Measurements from ENCODE around the gene FMN2. TPM values are rescaled to one million over a fixed set of nuclear protein-coding genes. Genes with fewer than 3 reads are reported as not detected.

The FMN2 gene
- total RNA-seq, 2 donors from 2014 or later, result 26.9 to 27.2 TPM

DNA sequence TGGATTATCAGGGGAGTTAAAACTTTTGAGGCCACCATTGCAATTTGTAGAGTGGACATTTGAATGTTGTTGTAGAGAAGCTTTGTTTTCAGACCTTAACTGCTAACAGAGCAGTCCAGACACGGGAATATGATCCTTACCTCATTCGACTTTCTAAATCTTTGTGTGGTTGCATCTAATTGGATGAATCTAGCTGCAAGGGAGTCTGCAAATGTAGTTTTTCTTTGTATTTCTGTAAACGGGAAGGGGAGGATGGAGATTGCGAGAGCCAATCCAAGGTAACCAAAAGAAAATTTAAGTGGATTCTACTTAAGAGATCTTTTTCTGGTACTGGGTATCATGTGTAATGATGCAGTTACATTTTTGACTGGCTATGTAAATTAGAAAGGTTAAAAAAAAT is 110.2 kb downstream of the FMN2 start:
- H3K9me3 Mint-ChIP-seq, result peaks cover 20% of the 10 kb centered on the region
- peaks cover 48% of the 10 kb centered on the region for H3K36me3 ChIP-seq (ENCODE audit: control insufficient read depth, insufficient read depth, low read length)
- peaks cover 38% of the 10 kb centered on the region for H3K36me3 Mint-ChIP-seq (ENCODE audit: low read depth)
- TF ChIP-seq, protein P1, sequence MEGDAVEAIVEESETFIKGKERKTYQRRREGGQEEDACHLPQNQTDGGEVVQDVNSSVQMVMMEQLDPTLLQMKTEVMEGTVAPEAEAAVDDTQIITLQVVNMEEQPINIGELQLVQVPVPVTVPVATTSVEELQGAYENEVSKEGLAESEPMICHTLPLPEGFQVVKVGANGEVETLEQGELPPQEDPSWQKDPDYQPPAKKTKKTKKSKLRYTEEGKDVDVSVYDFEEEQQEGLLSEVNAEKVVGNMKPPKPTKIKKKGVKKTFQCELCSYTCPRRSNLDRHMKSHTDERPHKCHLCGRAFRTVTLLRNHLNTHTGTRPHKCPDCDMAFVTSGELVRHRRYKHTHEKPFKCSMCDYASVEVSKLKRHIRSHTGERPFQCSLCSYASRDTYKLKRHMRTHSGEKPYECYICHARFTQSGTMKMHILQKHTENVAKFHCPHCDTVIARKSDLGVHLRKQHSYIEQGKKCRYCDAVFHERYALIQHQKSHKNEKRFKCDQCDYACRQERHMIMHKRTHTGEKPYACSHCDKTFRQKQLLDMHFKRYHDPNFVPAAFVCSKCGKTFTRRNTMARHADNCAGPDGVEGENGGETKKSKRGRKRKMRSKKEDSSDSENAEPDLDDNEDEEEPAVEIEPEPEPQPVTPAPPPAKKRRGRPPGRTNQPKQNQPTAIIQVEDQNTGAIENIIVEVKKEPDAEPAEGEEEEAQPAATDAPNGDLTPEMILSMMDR (conservative IDR thresholded peaks at IDR 0.05), result no peak
- H3K27ac ChIP-seq (ENCODE audit: low read depth, low read length), result no peak overlapping the region
- WGBS, 2 experiments (ENCODE audit: insufficient coverage in 1 of 2, insufficient read length in 1 of 2), result 94 to 97% methylated on average over 4 of the region's 4 CpGs
- H3K4me1 Mint-ChIP-seq, result peaks cover 12% of the 10 kb centered on the region
- H3K9ac ChIP-seq (ENCODE audit: extremely low read depth, low read length, poor library complexity, severe bottlenecking), result no peak overlapping the region
- H3K9me3 ChIP-seq (ENCODE audit: control insufficient read depth, low read length), result peaks cover 25% of the 10 kb centered on the region
- H3K27me3 ChIP-seq (ENCODE audit: control insufficient read depth, insufficient read depth, low read length, poor library complexity, severe bottlenecking), result no peaks in the 10 kb centered on the region
- H3K4me1 ChIP-seq (ENCODE audit: control insufficient read depth, insufficient read depth, low read length), result peaks cover 3% of the 10 kb centered on the region
- DNase-seq, result no peak
- no peak overlapping the region for H3K4me3 Mint-ChIP-seq
- H3K27ac Mint-ChIP-seq, result no peak overlapping the region
- peak overlapping the region; percentile 66 for H3K4me3 ChIP-seq (ENCODE audit: low read length)
- H3K27me3 Mint-ChIP-seq (ENCODE audit: insufficient read depth), result no peaks in the 10 kb centered on the region

DNA sequence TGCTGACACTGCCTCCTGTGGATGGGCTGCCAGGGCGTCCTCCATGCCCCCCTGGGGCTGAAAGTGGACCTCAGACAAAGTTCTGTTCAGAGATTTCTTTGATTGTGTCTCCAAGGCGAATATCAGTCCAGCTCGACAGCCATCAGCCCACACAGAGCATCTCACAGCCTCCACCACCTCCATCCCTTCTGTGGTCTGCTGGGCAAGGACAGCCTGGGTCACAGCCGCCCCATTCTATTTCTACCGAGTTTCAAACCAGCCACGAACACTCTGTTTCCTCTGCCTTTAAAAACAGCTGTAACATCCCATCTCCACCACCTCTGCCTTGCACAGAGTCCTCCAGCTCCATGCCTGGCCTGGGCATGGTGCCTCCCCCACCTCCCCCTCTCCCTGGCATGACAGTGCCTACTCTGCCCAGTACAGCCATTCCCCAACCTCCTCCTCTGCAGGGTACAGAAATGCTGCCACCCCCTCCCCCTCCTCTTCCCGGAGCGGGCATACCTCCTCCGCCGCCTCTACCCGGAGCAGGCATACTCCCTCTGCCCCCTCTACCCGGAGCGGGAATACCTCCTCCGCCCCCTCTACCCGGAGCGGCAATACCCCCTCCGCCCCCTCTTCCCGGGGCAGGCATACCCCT is 115.5 kb downstream of the FMN2 start:
- no peak for DNase-seq
- no peak overlapping the region for H3K4me3 ChIP-seq (ENCODE audit: low read length)
- no peak overlapping the region for H3K9ac ChIP-seq (ENCODE audit: extremely low read depth, low read length, poor library complexity, severe bottlenecking)
- H3K4me3 Mint-ChIP-seq, result no peak overlapping the region
- peaks cover 13% of the 10 kb centered on the region for H3K9me3 ChIP-seq (ENCODE audit: control insufficient read depth, low read length)
- H3K9me3 Mint-ChIP-seq, result peaks cover 10% of the 10 kb centered on the region
- H3K27ac ChIP-seq (ENCODE audit: low read depth, low read length), result no peak overlapping the region
- 90 to 95% methylated on average over 2 to 18 of the region's 18 CpGs for WGBS, 2 experiments (ENCODE audit: insufficient coverage in 1 of 2, insufficient read length in 1 of 2)
- peaks cover 74% of the 10 kb centered on the region for H3K36me3 ChIP-seq (ENCODE audit: control insufficient read depth, insufficient read depth, low read length)
- TF ChIP-seq, protein P1 (conservative IDR thresholded peaks at IDR 0.05), result no peak
- no peak overlapping the region for H3K27ac Mint-ChIP-seq
- H3K4me1 ChIP-seq (ENCODE audit: control insufficient read depth, insufficient read depth, low read length), result no peaks in the 10 kb centered on the region
- H3K27me3 Mint-ChIP-seq (ENCODE audit: insufficient read depth), result no peaks in the 10 kb centered on the region
- no peaks in the 10 kb centered on the region for H3K27me3 ChIP-seq (ENCODE audit: control insufficient read depth, insufficient read depth, low read length, poor library complexity, severe bottlenecking)
- H3K4me1 Mint-ChIP-seq, result no peaks in the 10 kb centered on the region
- peaks cover 62% of the 10 kb centered on the region for H3K36me3 Mint-ChIP-seq (ENCODE audit: low read depth)

DNA sequence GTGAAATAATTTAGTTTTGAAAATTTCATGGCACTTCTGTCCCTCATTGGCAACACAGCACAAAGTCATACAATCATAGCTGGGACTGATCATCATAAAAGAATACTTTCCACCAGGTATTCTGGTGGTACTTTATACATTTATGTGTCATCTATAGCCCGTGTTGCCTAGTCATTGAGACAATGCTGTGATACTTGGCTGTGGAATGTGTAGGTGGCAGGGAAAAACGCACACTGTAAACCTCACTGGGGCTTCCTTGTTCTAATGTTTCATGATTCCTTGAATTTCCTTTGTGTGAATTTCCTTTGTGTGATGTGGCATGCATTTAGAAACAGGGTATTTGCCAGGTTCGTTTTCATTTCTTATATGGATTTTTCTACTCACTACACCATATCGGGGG is 118.3 kb downstream of the FMN2 start:
- Histone ChIP-seq H3K4me3 (ENCODE audit: low read length) (no peak overlapping the region), H3K36me3 (ENCODE audit: control insufficient read depth, insufficient read depth, low read length) (peaks cover 79% of the 10 kb centered on the region), H3K4me1 (ENCODE audit: control insufficient read depth, insufficient read depth, low read length) (no peaks in the 10 kb centered on the region), H3K9ac (ENCODE audit: extremely low read depth, low read length, poor library complexity, severe bottlenecking) (no peak overlapping the region), H3K27ac (ENCODE audit: low read depth, low read length) (no peak overlapping the region), H3K27me3 (ENCODE audit: control insufficient read depth, insufficient read depth, low read length, poor library complexity, severe bottlenecking) (no peaks in the 10 kb centered on the region), H3K9me3 (ENCODE audit: control insufficient read depth, low read length) (no peaks in the 10 kb centered on the region)
- TF ChIP-seq, protein P1 (conservative IDR thresholded peaks at IDR 0.05), result no peak
- Mint-ChIP-seq H3K4me1 (no peaks in the 10 kb centered on the region), H3K4me3 (no peak overlapping the region), H3K36me3 (ENCODE audit: low read depth) (peaks cover 53% of the 10 kb centered on the region), H3K27ac (no peak overlapping the region), H3K27me3 (ENCODE audit: insufficient read depth) (no peaks in the 10 kb centered on the region), H3K9me3 (peaks cover 2% of the 10 kb centered on the region)
- WGBS, 2 experiments (ENCODE audit: insufficient coverage in 1 of 2, insufficient read length in 1 of 2), result 83 to 98% methylated on average over 1 to 4 of the region's 4 CpGs
- no peak for DNase-seq

Data from endodermal cell (in vitro differentiated cells).